ENCODE measurements around the gene PRKCA.
A peak's percentile ranks its signal among the peaks of the same experiment; 100 is the strongest.

Gene PRKCA

DNA sequence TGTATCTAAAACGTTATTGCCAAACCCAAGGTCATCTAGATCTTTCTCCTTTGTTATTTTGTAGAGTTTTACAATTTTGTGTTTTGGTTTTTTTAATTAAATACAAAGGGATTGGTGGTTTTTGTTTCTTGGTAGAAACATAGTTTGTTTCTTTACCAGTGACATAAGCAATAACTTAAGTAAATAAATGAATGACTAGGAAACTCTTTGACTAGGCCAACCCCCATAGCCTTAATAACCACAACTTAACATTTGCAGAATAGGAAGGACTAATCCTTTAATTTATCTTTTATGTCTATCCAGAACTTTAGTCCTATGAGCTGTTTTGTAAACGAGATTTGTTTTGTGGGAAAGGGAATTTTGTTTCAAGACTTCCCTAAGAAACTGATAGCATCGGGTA lies 162.5 kb downstream of the PRKCA start:
- TF ChIP-seq TEAD4 (IDR thresholded peaks at IDR 0.05) (no peak), CEBPB (IDR thresholded peaks at IDR 0.05) (no peak), EGR1 (IDR thresholded peaks at IDR 0.05) (no peak), TCF12 (IDR thresholded peaks at IDR 0.05; ENCODE audit: low read depth) (no peak), USF1 (IDR thresholded peaks at IDR 0.05) (no peak)
- TF ChIP-seq, protein P1, sequence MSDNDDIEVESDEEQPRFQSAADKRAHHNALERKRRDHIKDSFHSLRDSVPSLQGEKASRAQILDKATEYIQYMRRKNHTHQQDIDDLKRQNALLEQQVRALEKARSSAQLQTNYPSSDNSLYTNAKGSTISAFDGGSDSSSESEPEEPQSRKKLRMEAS (IDR thresholded peaks at IDR 0.05), result no peak
- TF ChIP-seq, protein P2, sequence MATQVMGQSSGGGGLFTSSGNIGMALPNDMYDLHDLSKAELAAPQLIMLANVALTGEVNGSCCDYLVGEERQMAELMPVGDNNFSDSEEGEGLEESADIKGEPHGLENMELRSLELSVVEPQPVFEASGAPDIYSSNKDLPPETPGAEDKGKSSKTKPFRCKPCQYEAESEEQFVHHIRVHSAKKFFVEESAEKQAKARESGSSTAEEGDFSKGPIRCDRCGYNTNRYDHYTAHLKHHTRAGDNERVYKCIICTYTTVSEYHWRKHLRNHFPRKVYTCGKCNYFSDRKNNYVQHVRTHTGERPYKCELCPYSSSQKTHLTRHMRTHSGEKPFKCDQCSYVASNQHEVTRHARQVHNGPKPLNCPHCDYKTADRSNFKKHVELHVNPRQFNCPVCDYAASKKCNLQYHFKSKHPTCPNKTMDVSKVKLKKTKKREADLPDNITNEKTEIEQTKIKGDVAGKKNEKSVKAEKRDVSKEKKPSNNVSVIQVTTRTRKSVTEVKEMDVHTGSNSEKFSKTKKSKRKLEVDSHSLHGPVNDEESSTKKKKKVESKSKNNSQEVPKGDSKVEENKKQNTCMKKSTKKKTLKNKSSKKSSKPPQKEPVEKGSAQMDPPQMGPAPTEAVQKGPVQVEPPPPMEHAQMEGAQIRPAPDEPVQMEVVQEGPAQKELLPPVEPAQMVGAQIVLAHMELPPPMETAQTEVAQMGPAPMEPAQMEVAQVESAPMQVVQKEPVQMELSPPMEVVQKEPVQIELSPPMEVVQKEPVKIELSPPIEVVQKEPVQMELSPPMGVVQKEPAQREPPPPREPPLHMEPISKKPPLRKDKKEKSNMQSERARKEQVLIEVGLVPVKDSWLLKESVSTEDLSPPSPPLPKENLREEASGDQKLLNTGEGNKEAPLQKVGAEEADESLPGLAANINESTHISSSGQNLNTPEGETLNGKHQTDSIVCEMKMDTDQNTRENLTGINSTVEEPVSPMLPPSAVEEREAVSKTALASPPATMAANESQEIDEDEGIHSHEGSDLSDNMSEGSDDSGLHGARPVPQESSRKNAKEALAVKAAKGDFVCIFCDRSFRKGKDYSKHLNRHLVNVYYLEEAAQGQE (IDR thresholded peaks at IDR 0.05; ENCODE audit: low read depth), result no peak

GRCh38 chr17:66465701-66466100 lies 163.3 kb downstream of the PRKCA start:
- TF ChIP-seq, protein P2 (IDR thresholded peaks at IDR 0.05; ENCODE audit: low read depth), result no peak
- TF ChIP-seq FOXM1 (IDR thresholded peaks at IDR 0.05; ENCODE audit: borderline replicate concordance, low read depth), result no peak
- TF ChIP-seq, protein P1 (IDR thresholded peaks at IDR 0.05), result no peak
- no peak for TF ChIP-seq YY1 (IDR thresholded peaks at IDR 0.05; ENCODE audit: low read depth)
- no peak for TF ChIP-seq EGR1 (IDR thresholded peaks at IDR 0.05)
- TF ChIP-seq TCF12 (IDR thresholded peaks at IDR 0.05; ENCODE audit: low read depth), result no peak
- no peak for TF ChIP-seq TAF1 (IDR thresholded peaks at IDR 0.05; ENCODE audit: low read depth)
- no peak for TF ChIP-seq EP300 (IDR thresholded peaks at IDR 0.05; ENCODE audit: borderline replicate concordance)
- TF ChIP-seq ZBTB7A (IDR thresholded peaks at IDR 0.05; ENCODE audit: low read depth), result no peak
- no peak for TF ChIP-seq NFIC (IDR thresholded peaks at IDR 0.05)
- no peak for TF ChIP-seq TEAD4 (IDR thresholded peaks at IDR 0.05)
- no peak for TF ChIP-seq CEBPB (IDR thresholded peaks at IDR 0.05)
- TF ChIP-seq CREB1 (IDR thresholded peaks at IDR 0.05; ENCODE audit: low read depth), result no peak
- TF ChIP-seq USF1 (IDR thresholded peaks at IDR 0.05), result no peak
- TF ChIP-seq RAD21 (IDR thresholded peaks at IDR 0.05; ENCODE audit: low read depth), result no peak

DNA sequence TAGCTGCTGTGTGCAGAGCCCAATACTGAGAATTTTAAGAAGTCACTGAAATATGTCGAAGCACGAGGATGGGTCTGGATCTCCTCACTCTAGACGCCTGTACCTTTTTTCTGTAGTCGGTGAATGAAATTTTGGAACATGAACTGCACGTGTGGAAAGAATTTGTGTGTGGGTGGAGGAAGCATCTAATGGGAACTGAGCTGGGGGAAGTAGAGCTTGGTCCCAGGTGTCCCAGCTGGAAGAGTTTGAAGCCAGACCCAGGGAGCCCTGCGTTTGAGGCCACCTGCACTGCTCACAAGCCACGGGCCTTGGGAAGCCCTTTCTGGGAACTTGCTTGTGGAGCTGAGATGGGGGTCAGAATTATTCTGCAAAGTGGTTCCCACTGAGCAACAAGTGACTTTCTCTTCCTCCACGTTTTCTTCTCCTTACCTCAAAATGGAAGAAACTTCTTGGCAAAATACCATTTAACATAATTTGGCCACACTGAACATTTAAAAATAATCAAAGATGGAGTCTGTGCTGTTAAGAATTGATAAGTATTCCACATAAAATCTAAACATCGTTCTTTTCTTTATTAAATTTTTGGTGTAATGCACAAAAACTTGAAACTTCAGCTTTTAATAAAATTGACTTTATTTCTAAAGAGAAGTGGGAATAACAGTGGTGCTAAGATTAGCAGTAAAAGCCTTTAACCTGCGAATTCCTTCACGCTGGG lies 163.8 kb downstream of the PRKCA start:
- no peak for TF ChIP-seq EP300 (IDR thresholded peaks at IDR 0.05; ENCODE audit: borderline replicate concordance)
- no peak for TF ChIP-seq ZBTB7A (IDR thresholded peaks at IDR 0.05; ENCODE audit: low read depth)
- TF ChIP-seq, protein P2 (IDR thresholded peaks at IDR 0.05; ENCODE audit: low read depth), result no peak
- TF ChIP-seq YY1 (IDR thresholded peaks at IDR 0.05; ENCODE audit: low read depth), result no peak
- no peak for TF ChIP-seq TCF12 (IDR thresholded peaks at IDR 0.05; ENCODE audit: low read depth)
- TF ChIP-seq, protein P1 (IDR thresholded peaks at IDR 0.05), result no peak
- no peak for TF ChIP-seq TEAD4 (IDR thresholded peaks at IDR 0.05)
- TF ChIP-seq CEBPB (IDR thresholded peaks at IDR 0.05), result no peak
- TF ChIP-seq NFIC (IDR thresholded peaks at IDR 0.05), result no peak

GRCh38 chr17:66466840-66467367 lies 164.5 kb downstream of the PRKCA start:
- TF ChIP-seq TCF12 (IDR thresholded peaks at IDR 0.05; ENCODE audit: low read depth), result peak; percentile 64
- TF ChIP-seq EGR1 (IDR thresholded peaks at IDR 0.05), result no peak
- TF ChIP-seq TEAD4 (IDR thresholded peaks at IDR 0.05), result peak; percentile 96
- peak; percentile 55; the same call in 1 of the 2 replicates for TF ChIP-seq EP300 (IDR thresholded peaks at IDR 0.05; ENCODE audit: borderline replicate concordance)
- peak; percentile 27; the same call in 1 of the 2 replicates for TF ChIP-seq CEBPB (IDR thresholded peaks at IDR 0.05)
- TF ChIP-seq, protein P2 (IDR thresholded peaks at IDR 0.05; ENCODE audit: low read depth), result no peak
- TF ChIP-seq, protein P1 (IDR thresholded peaks at IDR 0.05), result peak; percentile 75
- no peak for TF ChIP-seq YY1 (IDR thresholded peaks at IDR 0.05; ENCODE audit: low read depth)
- TF ChIP-seq TAF1 (IDR thresholded peaks at IDR 0.05; ENCODE audit: low read depth), result no peak
- TF ChIP-seq FOXM1 (IDR thresholded peaks at IDR 0.05; ENCODE audit: borderline replicate concordance, low read depth), result no peak
- TF ChIP-seq USF1 (IDR thresholded peaks at IDR 0.05), result no peak
- no peak for TF ChIP-seq RAD21 (IDR thresholded peaks at IDR 0.05; ENCODE audit: low read depth)
- TF ChIP-seq CREB1 (IDR thresholded peaks at IDR 0.05; ENCODE audit: low read depth), result no peak
- TF ChIP-seq NFIC (IDR thresholded peaks at IDR 0.05), result no peak
- TF ChIP-seq ZBTB7A (IDR thresholded peaks at IDR 0.05; ENCODE audit: low read depth), result no peak
